ENCODE results near the gene ESRRG. TPM values are rescaled to one million over a fixed set of nuclear protein-coding genes. Genes with fewer than 3 reads are reported as not detected.

ESRRG gene
- total RNA-seq, 2 donors from 2014 or later = 5.1 to 6.7 TPM

- Mint-ChIP-seq H3K4me1 (peaks cover 12% of the 10 kb centered on the region), H3K27ac (no peak overlapping the region)
Measured at GRCh38 chr1:216621536-216621935, 101.7 kb downstream of the ESRRG start.

GRCh38 chr1:216617081-216617875, 106.0 kb downstream of the ESRRG start:
- H3K9ac ChIP-seq (ENCODE audit: extremely low read depth, low read length, poor library complexity, severe bottlenecking) = no peak overlapping the region
- Mint-ChIP-seq H3K27ac (no peak overlapping the region), H3K9me3 (no peaks in the 10 kb centered on the region), H3K4me3 (no peak overlapping the region), H3K27me3 (ENCODE audit: insufficient read depth) (no peaks in the 10 kb centered on the region), H3K4me1 (peaks cover 27% of the 10 kb centered on the region), H3K36me3 (ENCODE audit: low read depth) (no peaks in the 10 kb centered on the region)
- H3K36me3 ChIP-seq (ENCODE audit: control insufficient read depth, insufficient read depth, low read length) = no peaks in the 10 kb centered on the region
- no peaks in the 10 kb centered on the region for H3K27me3 ChIP-seq (ENCODE audit: control insufficient read depth, insufficient read depth, low read length, poor library complexity, severe bottlenecking)
- H3K9me3 ChIP-seq (ENCODE audit: control insufficient read depth, low read length) = no peaks in the 10 kb centered on the region
- peaks cover 13% of the 10 kb centered on the region for H3K4me1 ChIP-seq (ENCODE audit: control insufficient read depth, insufficient read depth, low read length)
- 90 to 93% methylated on average over 2 to 5 of the region's 5 CpGs for WGBS, 2 experiments (ENCODE audit: insufficient coverage in 1 of 2, insufficient read length in 1 of 2)
- no peak overlapping the region for H3K4me3 ChIP-seq (ENCODE audit: low read length)
- no peak for DNase-seq
- TF ChIP-seq CTCF (conservative IDR thresholded peaks at IDR 0.05) = no peak
- no peak overlapping the region for H3K27ac ChIP-seq (ENCODE audit: low read depth, low read length)

More at GRCh38 chr1:216621536-216621935, 101.7 kb downstream of the ESRRG start:
- no peak for TF ChIP-seq CTCF (conservative IDR thresholded peaks at IDR 0.05)
- no peak for DNase-seq
- no peaks in the 10 kb centered on the region for H3K27me3 Mint-ChIP-seq (ENCODE audit: insufficient read depth)
- no peaks in the 10 kb centered on the region for H3K36me3 Mint-ChIP-seq (ENCODE audit: low read depth)
- peaks cover 4% of the 10 kb centered on the region for H3K4me1 ChIP-seq (ENCODE audit: control insufficient read depth, insufficient read depth, low read length)
- no peak overlapping the region for H3K27ac ChIP-seq (ENCODE audit: low read depth, low read length)
- no peak overlapping the region for H3K4me3 ChIP-seq (ENCODE audit: low read length)
- no peaks in the 10 kb centered on the region for H3K9me3 Mint-ChIP-seq
- no peaks in the 10 kb centered on the region for H3K27me3 ChIP-seq (ENCODE audit: control insufficient read depth, insufficient read depth, low read length, poor library complexity, severe bottlenecking)
- H3K36me3 ChIP-seq (ENCODE audit: control insufficient read depth, insufficient read depth, low read length) = no peaks in the 10 kb centered on the region
- no peak overlapping the region for H3K9ac ChIP-seq (ENCODE audit: extremely low read depth, low read length, poor library complexity, severe bottlenecking)
- H3K4me3 Mint-ChIP-seq = no peak overlapping the region
- H3K9me3 ChIP-seq (ENCODE audit: control insufficient read depth, low read length) = no peaks in the 10 kb centered on the region

GRCh38 chr1:216616425-216616824, 106.8 kb downstream of the ESRRG start:
- no peak overlapping the region for H3K9ac ChIP-seq (ENCODE audit: extremely low read depth, low read length, poor library complexity, severe bottlenecking)
- H3K4me3 ChIP-seq (ENCODE audit: low read length) = no peak overlapping the region
- no peak for DNase-seq
- WGBS, 2 experiments (ENCODE audit: insufficient coverage in 1 of 2, insufficient read length in 1 of 2) = 89 to 100% methylated on average over 1 to 4 of the region's 4 CpGs
- Mint-ChIP-seq H3K27ac (no peak overlapping the region), H3K36me3 (ENCODE audit: low read depth) (no peaks in the 10 kb centered on the region), H3K4me1 (peaks cover 33% of the 10 kb centered on the region), H3K27me3 (ENCODE audit: insufficient read depth) (no peaks in the 10 kb centered on the region), H3K9me3 (no peaks in the 10 kb centered on the region), H3K4me3 (no peak overlapping the region)
- peaks cover 13% of the 10 kb centered on the region for H3K4me1 ChIP-seq (ENCODE audit: control insufficient read depth, insufficient read depth, low read length)
- no peaks in the 10 kb centered on the region for H3K27me3 ChIP-seq (ENCODE audit: control insufficient read depth, insufficient read depth, low read length, poor library complexity, severe bottlenecking)
- no peaks in the 10 kb centered on the region for H3K9me3 ChIP-seq (ENCODE audit: control insufficient read depth, low read length)
- H3K27ac ChIP-seq (ENCODE audit: low read depth, low read length) = no peak overlapping the region
- no peak for TF ChIP-seq CTCF (conservative IDR thresholded peaks at IDR 0.05)
- H3K36me3 ChIP-seq (ENCODE audit: control insufficient read depth, insufficient read depth, low read length) = no peaks in the 10 kb centered on the region

All from endodermal cell (in vitro differentiated cells).